NB4 (cell line): Measurements from ENCODE around the gene TRPT1.

Experiments
- CTCF ChIP-seq: IDR thresholded peaks from one replicate; pipeline ENCODE4 v1.5.1; 2012; ENCODE audit warnings: low read depth, low read length
- MYC ChIP-seq: IDR thresholded peaks from 2 replicates; pipeline ENCODE4 v1.6.1; 2011; ENCODE audit warnings: low read depth, low read length

- TF ChIP-seq CTCF (no peak), MYC (no peak)
These were observed 27.5 kb downstream of the TRPT1 start for GRCh38 chr11:64198511-64198910.
